K562 (cell line): ENCODE results near the gene STEAP3. TPM values are rescaled to one million over a fixed set of nuclear protein-coding genes. Genes with fewer than 3 reads are reported as not detected.

Source experiments
- ATAC-seq: fragments of 200-7000 bp; cut with Tn5 transposase; 3 replicates; pipeline ENCODE4 v1.9.1; 2020; ENCODE audit warnings: moderate library complexity
- BruUV-seq: library from RNA; stranded (reverse); fragments of 400-500 nt; replicated peaks from 2 replicates; lab custom pipeline; 2021; lab: Mats Ljungman, UMichigan
- CTCF ChIA-PET: fragments of 300-600 bp; formaldehyde crosslinking; extraction: SDS; loops from one replicate; lab custom pipeline; 2021; ENCODE audit warnings: low intra/inter-chr PET ratio; lab: Yijun Ruan, JAX
- POLR2A ChIA-PET: fragments of 300-600, 350-650 bp; sonication (Branson Sonifier 250); formaldehyde crosslinking; extraction: SDS; loops from one replicate; lab custom pipeline; 2021; ENCODE audit warnings: antibody characterized with exemption, inconsistent platforms; lab: Yijun Ruan, JAX
- DNase-seq, 4 experiments: peaks; one replicate each; pipeline versions ENCODE4 v3.0.0 to v3.0.0-alpha.2; 2011 to 2018; ENCODE audit warnings: low spot score in 3 of 4, mixed read lengths in 3 of 4; ENCODE audit errors: extremely low read depth in 1 of 4
- FAIRE-seq: peaks from 2 replicates; lab custom pipeline; 2011; peaks lifted over from hg19 to GRCh38; lab: Jason Lieb, UNC
- H2AFZ ChIP-seq: 2 replicates; pipeline ENCODE4 v1.6.0; 2011; ENCODE audit warnings: low read depth, low read length, control low read depth, inconsistent platforms
- H3K27ac ChIP-seq: fragments of 200-600 bp; 3 replicates; pipeline ENCODE4 v1.8.0; 2011; ENCODE audit warnings: low read depth, mild to moderate bottlenecking, control low read depth, inconsistent platforms, low read length, moderate library complexity, mixed read lengths; ENCODE audit errors: extremely low read depth
- H3K27me3 ChIP-seq, 2 experiments: fragments of 300-600 bp in 1 of 2; 2 replicates in 1 of 2; 3 replicates in 1 of 2; pipeline versions ENCODE4 v1.6.0 to v1.8.0; 2011; ENCODE audit warnings: inconsistent platforms in 2 of 2, low read length in 2 of 2, mild to moderate bottlenecking in 1 of 2, mixed read lengths in 1 of 2, moderate library complexity in 1 of 2; ENCODE audit not compliant: control insufficient read depth in 2 of 2, insufficient read depth in 2 of 2
- H3K36me3 ChIP-seq: fragments of 300-600 bp; 3 replicates; pipeline ENCODE4 v1.8.0; 2011; ENCODE audit warnings: mild to moderate bottlenecking, low read length, inconsistent platforms; ENCODE audit not compliant: control insufficient read depth, insufficient read depth
- H3K4me1 ChIP-seq, 2 experiments: fragments of 200-600 bp in 1 of 2; replicated peaks in 1 of 2; 2 replicates in 1 of 2; 3 replicates in 1 of 2; pipeline versions ENCODE4 v1.5.1 to v1.8.0; 2011; ENCODE audit warnings: inconsistent platforms in 2 of 2, low read length in 2 of 2, mild to moderate bottlenecking in 1 of 2, mixed read lengths in 1 of 2, moderate library complexity in 1 of 2; ENCODE audit not compliant: control insufficient read depth in 2 of 2, insufficient read depth in 2 of 2
- H3K4me2 ChIP-seq: 2 replicates; pipeline ENCODE4 v1.6.1; 2011; ENCODE audit warnings: low read length, control low read depth, inconsistent platforms, mixed read lengths; ENCODE audit not compliant: insufficient read depth
- H3K4me3 ChIP-seq: fragments of 200-600 bp; sonication (generic), shearing (Covaris generic); 2 replicates; pipeline ENCODE4 v1.5.1; 2016; ENCODE audit warnings: control low read depth, inconsistent platforms
- H3K79me2 ChIP-seq: fragments of 200-600 bp; 3 replicates; pipeline ENCODE4 v1.8.0; 2011; ENCODE audit warnings: low read length, inconsistent platforms; ENCODE audit not compliant: control insufficient read depth, insufficient read depth
- H3K9ac ChIP-seq, 2 experiments: 2 replicates each; pipeline versions ENCODE4 v1.6.0 to v1.6.1; 2011; ENCODE audit warnings: low read depth in 2 of 2, low read length in 2 of 2, control low read depth in 1 of 2, inconsistent platforms in 1 of 2, mild to moderate bottlenecking in 1 of 2, mixed read lengths in 1 of 2; ENCODE audit not compliant: insufficient read depth in 1 of 2
- H3K9me1 ChIP-seq: one replicate; pipeline ENCODE4 v1.6.0; 2011; ENCODE audit warnings: inconsistent platforms, mild to moderate bottlenecking, low read length, moderate library complexity; ENCODE audit not compliant: control insufficient read depth, insufficient read depth
- H3K9me3 ChIP-seq: replicated peaks from 2 replicates; pipeline ENCODE4 v1.5.1; 2011; ENCODE audit warnings: low read depth, low read length, inconsistent platforms; ENCODE audit not compliant: control insufficient read depth, insufficient read depth
- H4K20me1 ChIP-seq: replicated peaks from 2 replicates; pipeline ENCODE4 v1.6.1; 2011; ENCODE audit warnings: low read length, inconsistent platforms, mixed read lengths; ENCODE audit not compliant: control insufficient read depth, insufficient read depth
- CBX8 ChIP-seq: fragments of 200-600 bp; sonication (generic); IDR thresholded peaks from 2 replicates; pipeline ENCODE4 v1.6.1; 2012; ENCODE audit warnings: borderline replicate concordance, mixed run types, low read depth, mild to moderate bottlenecking, moderate library complexity, mixed read lengths, low read length, control low read depth, inconsistent platforms; ENCODE audit not compliant: poor library complexity, severe bottlenecking; ENCODE audit errors: extremely low read depth
- HMGN3 ChIP-seq: IDR thresholded peaks from 2 replicates; pipeline ENCODE4 v1.6.1; 2011; ENCODE audit warnings: borderline replicate concordance, low read depth, mild to moderate bottlenecking, mixed read lengths, low read length; ENCODE audit not compliant: insufficient read length; ENCODE audit errors: extremely low read depth
- KDM2B ChIP-seq: fragments of 250-450 bp; sonication (Bioruptor Pico); IDR thresholded peaks from 2 replicates; pipeline ENCODE4 v1.8.0; 2021; ENCODE audit warnings: mild to moderate bottlenecking, moderate library complexity
- KHSRP ChIP-seq: fragments of 450-650 bp; IDR thresholded peaks from 2 replicates; pipeline ENCODE4 v1.6.1; 2017
- KLF1 ChIP-seq: fragments of 450-650 bp; IDR thresholded peaks from 2 replicates; pipeline ENCODE4 v1.6.1; 2016; ENCODE audit warnings: missing genetic modification characterization, missing compliant biosample characterization
- KLF10 ChIP-seq: fragments of 250-450 bp; sonication (Bioruptor Pico); IDR thresholded peaks from 2 replicates; pipeline ENCODE4 v1.6.1; 2021; ENCODE audit warnings: matching md5 sums
- LARP7 ChIP-seq: fragments of 450-650 bp; IDR thresholded peaks from 2 replicates; pipeline ENCODE4 v1.6.1; 2016
- POLR2B ChIP-seq: fragments of 450-650 bp; IDR thresholded peaks from 2 replicates; pipeline ENCODE4 v1.6.1; 2018; ENCODE audit warnings: low read depth; ENCODE audit not compliant: partially characterized antibody
- PRMT5 ChIP-seq: sonication (generic); formaldehyde crosslinking; IDR thresholded peaks from 2 replicates; pipeline ENCODE4 v1.5.0; 2020; ENCODE audit warnings: missing genetic modification reagents
- RREB1 ChIP-seq: fragments of 250-450 bp; sonication (Bioruptor Pico); IDR thresholded peaks from 2 replicates; pipeline ENCODE4 v1.4.0; 2020
- SIN3B ChIP-seq: fragments of 450-650 bp; IDR thresholded peaks from 2 replicates; pipeline ENCODE4 v1.6.1; 2017; ENCODE audit warnings: low read depth, mild to moderate bottlenecking, moderate library complexity
- SPI1 ChIP-seq: IDR thresholded peaks from 2 replicates; pipeline ENCODE4 v1.6.1; 2011; ENCODE audit warnings: low read depth, low read length, control low read depth, borderline replicate concordance
- TAF9B ChIP-seq: fragments of 450-650 bp; IDR thresholded peaks from 2 replicates; pipeline ENCODE4 v1.6.1; 2018; ENCODE audit warnings: mild to moderate bottlenecking; ENCODE audit not compliant: partially characterized antibody
- ZBTB43 ChIP-seq: sonication (generic); formaldehyde crosslinking; IDR thresholded peaks from 2 replicates; pipeline ENCODE4 v1.8.0; 2023; ENCODE audit warnings: mild to moderate bottlenecking, missing genetic modification reagents
- ZKSCAN1 ChIP-seq: fragments of 150-350 bp; IDR thresholded peaks from 2 replicates; pipeline ENCODE4 v1.6.1; 2016; ENCODE audit warnings: low read depth, low read length
- ZNF3 ChIP-seq: fragments of 250-450 bp; sonication (Bioruptor Pico); IDR thresholded peaks from 2 replicates; pipeline ENCODE4 v1.5.0; 2021; ENCODE audit warnings: mild to moderate bottlenecking, moderate library complexity
- ZNF511 ChIP-seq: sonication (generic); formaldehyde crosslinking; IDR thresholded peaks from 2 replicates; pipeline ENCODE4 v1.8.0; 2022; ENCODE audit warnings: mild to moderate bottlenecking, missing genetic modification reagents
- WGBS: fragments of 100-300 bp; shearing (Covaris generic); methylation state at CpG from one replicate; pipeline ENCODE4 v1.1.6; 2016; ENCODE audit warnings: low coverage, mixed read lengths; ENCODE audit not compliant: insufficient coverage; ENCODE audit errors: missing lambda C conversion rate; 5-methylcytosine and 5-hydroxymethylcytosine counted together
- in situ Hi-C: fragments of 300-500 bp; cut with MboI; formaldehyde crosslinking; loops from 4 replicates; pipeline ENCODE4 v1.15.0; 2018; ENCODE audit warnings: inconsistent platforms, mixed read lengths
- intact Hi-C: fragments of 100-400 bp; cut with micrococcal nuclease; formaldehyde crosslinking; loops from 2 replicates; pipeline ENCODE4 v1.14.2; 2022
- polyA plus RNA-seq, 8 experiments: library from polyadenylated mRNA; depleted of rRNA in 4 of 8; stranded (reverse) in 5 of 8; unstranded in 3 of 8; fragments of >200 nt; fragmentation: Nextera tagmentation in 2 of 8; fragmentation: Illumina TruSeq in 1 of 8; extraction: Ambion mirVana in 2 of 8; extraction: Trizol in 1 of 8; gene quantifications; 2 replicates each; pipeline versions ENCODE4 v1.2.1 to v1.2.3, GENCODE V29; 2011 to 2014; ENCODE audit warnings: inconsistent platforms in 1 of 8, missing spikeins in 1 of 8
- total RNA-seq, 7 experiments: library from RNA; depleted of rRNA in 6 of 7; stranded (reverse); fragments of >200 nt in 6 of 7; fragmentation: Illumina TruSeq in 2 of 7; extraction: Trizol in 2 of 7; gene quantifications; 2 replicates each; pipeline versions ENCODE4 v1.2.1 to v1.2.3, GENCODE V29; 2011 to 2021; ENCODE audit warnings: low replicate concordance in 1 of 7

The STEAP3 gene
- total and polyA plus RNA-seq, 9 of the 15 experiments (the other 6 are each of a cell fraction or from before 2014, with no cell fraction given), result 1.8 to 31.6 (median 9.0) TPM

- H3K27me3 ChIP-seq, result no peaks in the 10 kb centered on the region
- H3K9me1 ChIP-seq, result no peaks in the 10 kb centered on the region
- H3K9ac ChIP-seq, result no peak overlapping the region
- H2AFZ ChIP-seq, result no peak overlapping the region
- H3K27ac ChIP-seq, result no peak overlapping the region
- H3K4me3 ChIP-seq, result no peak overlapping the region
- intact Hi-C loops, result no loop called here
- H3K79me2 ChIP-seq, result no peaks in the 10 kb centered on the region
- ATAC-seq, result no peak
- no peaks in the 10 kb centered on the region; the same call in 1 of the 2 replicates for H4K20me1 ChIP-seq
- CTCF ChIA-PET, result no interaction called here
- no peak for FAIRE-seq
- H3K36me3 ChIP-seq, result peaks cover 64% of the 10 kb centered on the region; the same call in 2 of the 3 replicates
- no TSS peak for BruUV-seq
- H3K9me3 ChIP-seq, result no peaks in the 10 kb centered on the region
- no peaks in the 10 kb centered on the region for H3K4me1 ChIP-seq
- in situ Hi-C loops, result no loop called here
- WGBS, result 89% methylated on average over 2 of the region's 2 CpGs
- DNase-seq, result no peak
- POLR2A ChIA-PET, result no interaction called here
- H3K4me2 ChIP-seq, result no peak overlapping the region
- TF ChIP-seq KLF10 (CRISPR knock-in tag), result no peak
- TF ChIP-seq CBX8, result no peak
- no peak for TF ChIP-seq PRMT5 (CRISPR knock-in tag)
- no peak for TF ChIP-seq SPI1
- TF ChIP-seq POLR2B, result no peak
- no peak for TF ChIP-seq HMGN3
- TF ChIP-seq ZBTB43 (CRISPR knock-in tag), result no peak
- TF ChIP-seq KDM2B, result no peak
- TF ChIP-seq KLF1, result no peak
- TF ChIP-seq ZKSCAN1, result no peak
- no peak for TF ChIP-seq LARP7
- TF ChIP-seq ZNF3 (CRISPR knock-in tag), result no peak
- TF ChIP-seq KHSRP, result no peak
- no peak for TF ChIP-seq ZNF511
- no peak for TF ChIP-seq TAF9B
- no peak for TF ChIP-seq RREB1
- TF ChIP-seq SIN3B, result no peak
These were observed 32.9 kb downstream of the STEAP3 start for GRCh38 chr2:119256582-119256921.
